ENCODE measurements around the gene FMN1.

Gene FMN1

GRCh38 chr15:33152502-33153109 lies 41.9 kb downstream of the FMN1 start:
- no peak for DNase-seq

GRCh38 chr15:33150971-33151370 lies 43.5 kb downstream of the FMN1 start:
- no peak for DNase-seq

- DNase-seq, result no peak
Measured at GRCh38 chr15:33150431-33150941, 44.0 kb downstream of the FMN1 start.

GRCh38 chr15:33149919-33150318 lies 44.6 kb downstream of the FMN1 start:
- no peak for DNase-seq

GRCh38 chr15:33148129-33148751 lies 46.3 kb downstream of the FMN1 start:
- no peak for DNase-seq

- no peak for DNase-seq
Measured at GRCh38 chr15:33146051-33146450, 48.5 kb downstream of the FMN1 start.

GRCh38 chr15:33145447-33145846 lies 49.1 kb downstream of the FMN1 start:
- DNase-seq, result no peak

GRCh38 chr15:33142708-33143107 lies 51.8 kb downstream of the FMN1 start:
- DNase-seq, result no peak

- no peak for DNase-seq
Measured at GRCh38 chr15:33138000-33138399, 56.5 kb downstream of the FMN1 start.

GRCh38 chr15:33137101-33137500 lies 57.4 kb downstream of the FMN1 start:
- DNase-seq, result no peak

GRCh38 chr15:33136353-33136752 lies 58.2 kb downstream of the FMN1 start:
- no peak for DNase-seq

GRCh38 chr15:33135355-33135781 lies 59.1 kb downstream of the FMN1 start:
- no peak for DNase-seq

- DNase-seq, result peak; percentile 24
Measured at GRCh38 chr15:33132722-33133345, 61.7 kb downstream of the FMN1 start.

GRCh38 chr15:33132233-33132580 lies 62.3 kb downstream of the FMN1 start:
- DNase-seq, result no peak

- no peak for DNase-seq
Measured at GRCh38 chr15:33131552-33132232, 62.8 kb downstream of the FMN1 start.

- DNase-seq, result peak; percentile 38
Measured at GRCh38 chr15:33126559-33127290, 67.8 kb downstream of the FMN1 start.

GRCh38 chr15:33125894-33126537 lies 68.5 kb downstream of the FMN1 start:
- no peak for DNase-seq

GRCh38 chr15:33124811-33125210 lies 69.7 kb downstream of the FMN1 start:
- DNase-seq, result no peak

GRCh38 chr15:33124279-33124678 lies 70.2 kb downstream of the FMN1 start:
- no peak for DNase-seq

- no peak for DNase-seq
Measured at GRCh38 chr15:33119865-33120264, 74.6 kb downstream of the FMN1 start.

- no peak for DNase-seq
Measured at GRCh38 chr15:33119273-33119672, 75.2 kb downstream of the FMN1 start.

- DNase-seq, result no peak
Measured at GRCh38 chr15:33116198-33116597, 78.3 kb downstream of the FMN1 start.
